ENCODE measurements around the gene MEF2A. TPM values are rescaled to one million over a fixed set of nuclear protein-coding genes. Genes with fewer than 3 reads are reported as not detected.

The MEF2A gene
- total RNA-seq, 1 experiment from 2014 or later = 21.3 TPM

GRCh38 chr15:99566157-99566897, 543 bp downstream of the MEF2A start:
- TF ChIP-seq EZH2 (IDR thresholded peaks at IDR 0.05; ENCODE audit: low read length, unreplicated experiment) (no peak), EZH2phosphoT487 (IDR thresholded peaks at IDR 0.05; ENCODE audit: borderline replicate concordance, low read length) (no peak)

DNA sequence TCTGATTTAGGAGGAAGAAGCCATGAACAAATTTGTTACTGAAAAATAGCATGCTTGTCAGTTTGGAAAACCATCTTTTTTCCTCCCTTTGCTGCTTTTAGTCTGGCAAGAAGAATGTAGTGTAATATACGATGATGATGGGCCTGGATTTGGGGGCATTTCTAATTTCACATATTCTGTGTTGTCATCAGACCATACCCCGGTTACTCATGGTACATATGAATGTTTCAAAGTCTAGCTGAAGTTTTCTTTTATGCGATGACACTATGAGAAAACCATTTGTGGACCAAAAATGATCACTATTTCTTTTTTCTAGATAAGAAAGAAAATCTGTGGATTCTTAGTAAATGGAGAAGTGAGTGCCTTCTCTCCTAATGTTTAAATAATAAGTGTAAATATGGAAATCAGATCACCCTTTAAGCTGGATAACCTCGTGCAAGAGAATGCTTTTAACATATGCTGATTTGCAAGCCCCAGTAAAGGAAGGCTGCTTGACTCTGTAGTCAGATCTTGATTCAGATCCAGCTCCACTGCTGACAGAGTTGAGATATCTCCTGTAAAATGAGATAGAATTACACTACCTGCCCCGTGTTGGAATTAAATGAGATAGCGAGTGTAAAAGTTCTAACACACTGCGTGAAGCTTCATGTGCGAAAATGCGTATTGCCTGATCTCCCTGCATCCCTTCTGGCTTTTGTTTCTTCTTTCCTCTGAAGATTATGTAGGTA, 3.0 kb downstream of the MEF2A start:
- Histone ChIP-seq H3K9me2 (replicated peaks; ENCODE audit: low read length) (no peaks in the 10 kb centered on the region), H3K4me3 (ENCODE audit: low read length) (no peak overlapping the region), H3K9me3 (ENCODE audit: low read length) (no peaks in the 10 kb centered on the region), H3K4me2 (ENCODE audit: low read length) (peak overlapping the region; percentile 98; the same call in 1 of the 2 replicates), H3K9ac (ENCODE audit: low read length) (no peak overlapping the region), H4K20me1 (ENCODE audit: low read length) (peaks cover 26% of the 10 kb centered on the region), H3K36me3 (ENCODE audit: low read depth, low read length) (no peaks in the 10 kb centered on the region), H3K27me3 (ENCODE audit: low read length) (no peaks in the 10 kb centered on the region), H3K79me2 (ENCODE audit: low read length) (peaks cover 73% of the 10 kb centered on the region), H3K4me1 (ENCODE audit: insufficient read depth, low read length) (peaks cover 18% of the 10 kb centered on the region; the same call in 1 of the 2 replicates), H3F3A (ENCODE audit: low read length, unreplicated experiment) (peaks cover 7% of the 10 kb centered on the region), H2AFZ (ENCODE audit: low read length) (no peak overlapping the region), H3K27ac (ENCODE audit: low read length) (no peak overlapping the region)
- TF ChIP-seq EZH2phosphoT487 (IDR thresholded peaks at IDR 0.05; ENCODE audit: borderline replicate concordance, low read length) = no peak
- TF ChIP-seq EZH2 (IDR thresholded peaks at IDR 0.05; ENCODE audit: low read length, unreplicated experiment) = no peak
- no peak for TF ChIP-seq CTCF (conservative IDR thresholded peaks at IDR 0.05; ENCODE audit: low read depth, low read length)
- no TSS peak for BruUV-seq (replicated peaks)
- intact Hi-C loops (cut with micrococcal nuclease) = loop anchor here (5.0 to 10.0 kb wide), 2 partner anchors 136 to 141 kb away; no protein-coding TSS in a partner anchor
- DNase-seq (no peak), ATAC-seq (no peak)
- ChIA-PET POLR2A (ENCODE audit: unreplicated experiment) (no interaction called here), CTCF (no interaction called here)

More at GRCh38 chr15:99566157-99566897, 543 bp downstream of the MEF2A start:
- intact Hi-C loops (cut with micrococcal nuclease) = loop anchor here (5.0 to 10.0 kb wide), 2 partner anchors 138 to 139 kb away; no protein-coding TSS in a partner anchor
- Histone ChIP-seq H3K9ac (ENCODE audit: low read length) (peak overlapping the region; percentile 94), H3F3A (ENCODE audit: low read length, unreplicated experiment) (peaks cover 7% of the 10 kb centered on the region), H3K27me3 (ENCODE audit: low read length) (no peaks in the 10 kb centered on the region), H3K4me2 (ENCODE audit: low read length) (peak overlapping the region; percentile 98), H3K9me2 (replicated peaks; ENCODE audit: low read length) (no peaks in the 10 kb centered on the region), H3K4me3 (ENCODE audit: low read length) (peak overlapping the region; percentile 84), H3K79me2 (ENCODE audit: low read length) (peaks cover 50% of the 10 kb centered on the region), H3K9me3 (ENCODE audit: low read length) (no peaks in the 10 kb centered on the region), H3K27ac (ENCODE audit: low read length) (peak overlapping the region; percentile 81; the same call in 1 of the 2 replicates), H3K4me1 (ENCODE audit: insufficient read depth, low read length) (peaks cover 18% of the 10 kb centered on the region; the same call in 1 of the 2 replicates), H2AFZ (ENCODE audit: low read length) (peak overlapping the region; percentile 99), H3K36me3 (ENCODE audit: low read depth, low read length) (no peaks in the 10 kb centered on the region), H4K20me1 (ENCODE audit: low read length) (peaks cover 16% of the 10 kb centered on the region)
- DNase-seq (peak; percentile 5), ATAC-seq (peak; percentile 7; the same call in 1 of the 2 replicates)
- BruUV-seq (replicated peaks) = no TSS peak
- ChIA-PET POLR2A (ENCODE audit: unreplicated experiment) (interaction anchor here (0.7 kb wide), 1 partner anchor 195 kb away, joined by 4 read pairs; no protein-coding TSS in a partner anchor), CTCF (interaction anchor here (1.0 kb wide), 1 partner anchor 137 kb away, joined by 3 read pairs; no protein-coding TSS in a partner anchor)

DNA sequence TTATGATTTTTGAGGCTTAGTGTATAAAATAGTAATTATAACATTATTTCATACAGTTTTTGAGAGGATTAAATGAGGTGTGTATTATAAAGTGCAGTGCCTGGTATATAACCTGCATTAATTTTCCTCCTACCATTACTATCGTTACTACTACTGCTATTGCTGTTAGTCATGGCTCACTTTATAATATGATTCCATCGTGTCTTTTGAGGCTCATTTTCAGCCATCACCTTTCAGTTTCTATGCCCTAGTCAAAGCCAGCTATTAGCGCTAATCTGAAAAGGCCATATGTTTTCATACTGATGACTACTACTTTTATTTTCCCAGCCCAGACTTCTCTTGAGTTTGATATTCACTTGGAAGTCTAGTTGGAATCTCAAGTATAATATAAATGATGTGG, 5.5 kb downstream of the MEF2A start:
- ChIA-PET CTCF (no interaction called here), POLR2A (ENCODE audit: unreplicated experiment) (no interaction called here)
- Histone ChIP-seq H3K4me3 (ENCODE audit: low read length) (no peak overlapping the region), H3F3A (ENCODE audit: low read length, unreplicated experiment) (no peaks in the 10 kb centered on the region), H4K20me1 (ENCODE audit: low read length) (peaks cover 33% of the 10 kb centered on the region), H3K4me2 (ENCODE audit: low read length) (no peak overlapping the region), H2AFZ (ENCODE audit: low read length) (no peak overlapping the region), H3K27ac (ENCODE audit: low read length) (no peak overlapping the region), H3K27me3 (ENCODE audit: low read length) (no peaks in the 10 kb centered on the region), H3K4me1 (ENCODE audit: insufficient read depth, low read length) (peaks cover 12% of the 10 kb centered on the region; the same call in 1 of the 2 replicates), H3K9ac (ENCODE audit: low read length) (no peak overlapping the region), H3K9me2 (replicated peaks; ENCODE audit: low read length) (no peaks in the 10 kb centered on the region), H3K79me2 (ENCODE audit: low read length) (peaks cover 98% of the 10 kb centered on the region), H3K36me3 (ENCODE audit: low read depth, low read length) (no peaks in the 10 kb centered on the region), H3K9me3 (ENCODE audit: low read length) (no peaks in the 10 kb centered on the region)
- DNase-seq = no peak
- intact Hi-C loops (cut with micrococcal nuclease) = no loop called here
- no peak for ATAC-seq
- no TSS peak for BruUV-seq (replicated peaks)
- TF ChIP-seq CTCF (conservative IDR thresholded peaks at IDR 0.05; ENCODE audit: low read depth, low read length) = no peak
- no peak for TF ChIP-seq EZH2phosphoT487 (IDR thresholded peaks at IDR 0.05; ENCODE audit: borderline replicate concordance, low read length)
- TF ChIP-seq EZH2 (IDR thresholded peaks at IDR 0.05; ENCODE audit: low read length, unreplicated experiment) = no peak
